Natural killer cell (primary cell): ENCODE data around the gene MAML3. TPM values are rescaled to one million over a fixed set of nuclear protein-coding genes. Genes with fewer than 3 reads are reported as not detected.

Experiments
- ATAC-seq, 3 donors: fragments of 150-1000 bp in 2 of 3; fragments of 200-7000 bp in 1 of 3; cut with Tn5 transposase; 1 replicate in 1 of 3; 2 replicates in 2 of 3; pipeline ENCODE4 v1.10.0; 2021; ENCODE audit warnings: mild to moderate bottlenecking in 2 of 3, moderate library complexity in 2 of 3
- DNase-seq, 2 donors: peaks; one replicate each; pipeline versions ENCODE4 v3.0.0 to v3.0.0-alpha.2; 2013 to 2021; ENCODE audit warnings: mixed read lengths in 1 of 2
- H3K27ac ChIP-seq: one replicate; pipeline ENCODE4 v1.5.1; 2013; ENCODE audit warnings: mild to moderate bottlenecking, low read length
- H3K27me3 ChIP-seq: one replicate; pipeline ENCODE4 v1.6.1; 2013; ENCODE audit warnings: low read length; ENCODE audit not compliant: control insufficient read depth, insufficient read depth
- H3K36me3 ChIP-seq: one replicate; pipeline ENCODE4 v1.6.1; 2013; ENCODE audit warnings: low read length; ENCODE audit not compliant: control insufficient read depth, insufficient read depth
- H3K4me1 ChIP-seq: one replicate; pipeline ENCODE4 v1.6.1; 2013; ENCODE audit warnings: low read length; ENCODE audit not compliant: control insufficient read depth, insufficient read depth
- H3K4me3 ChIP-seq: one replicate; pipeline ENCODE4 v1.5.1; 2013; ENCODE audit warnings: low read length
- H3K9me3 ChIP-seq: one replicate; pipeline ENCODE4 v1.6.1; 2013; ENCODE audit warnings: low read length; ENCODE audit not compliant: control insufficient read depth, insufficient read depth
- H3K27ac Mint-ChIP-seq, 2 donors: one replicate each; pipeline ENCODE4 v1.8.0; 2022; ENCODE audit warnings: mild to moderate bottlenecking in 2 of 2, mixed read lengths in 2 of 2, moderate library complexity in 1 of 2
- H3K27me3 Mint-ChIP-seq, 2 donors: one replicate each; pipeline ENCODE4 v1.8.0; 2022; ENCODE audit warnings: low read depth in 2 of 2, mixed read lengths in 2 of 2
- H3K36me3 Mint-ChIP-seq: one replicate; pipeline ENCODE4 v1.8.0; 2022; ENCODE audit warnings: mixed read lengths
- H3K4me1 Mint-ChIP-seq, 2 donors: one replicate each; pipeline ENCODE4 v1.8.0; 2022; ENCODE audit warnings: mixed read lengths in 2 of 2
- H3K4me3 Mint-ChIP-seq: one replicate; pipeline ENCODE4 v1.8.0; 2022; ENCODE audit warnings: mild to moderate bottlenecking, moderate library complexity, mixed read lengths
- H3K9me3 Mint-ChIP-seq, 2 donors: one replicate each; pipeline ENCODE4 v1.8.0; 2022; ENCODE audit warnings: mixed read lengths in 2 of 2
- WGBS: methylation state at CpG from one replicate; pipeline ENCODE4 v1.1.7; 2013; ENCODE audit warnings: missing lambda C conversion rate; ENCODE audit not compliant: insufficient coverage; 5-methylcytosine and 5-hydroxymethylcytosine counted together
- intact Hi-C: fragments of 100-400 bp; cut with micrococcal nuclease; formaldehyde crosslinking; loops from one replicate; pipeline ENCODE4 v1.14.2; 2022
- total RNA-seq, 4 donors: library from RNA; stranded (reverse); fragments of 120-200 nt in 1 of 4; gene quantifications; one replicate each; pipeline versions ENCODE4 v1.2.3 to v1.2.4, GENCODE V29; 2013 to 2022
- TF ChIP-seq, protein P1 (sequence below): fragments of 200-600 bp; IDR thresholded peaks from one replicate; pipeline ENCODE4 v1.8.0; 2022; ENCODE audit warnings: antibody characterized with exemption

MAML3 gene
- total RNA-seq, 3 donors from 2014 or later (not counting 1 experiment from before 2014, with no cell fraction given) = 1.7 to 5.6 (median 2.8) TPM

GRCh38 chr4:139745111-139745639, 408.8 kb downstream of the MAML3 start:
- H3K27ac ChIP-seq = no peak overlapping the region
- intact Hi-C loops = no loop called here
- peaks cover 0 to 6% of the 10 kb centered on the region in 2 donors for H3K4me1 Mint-ChIP-seq
- no peaks in the 10 kb centered on the region for H3K27me3 ChIP-seq
- no peaks in the 10 kb centered on the region for H3K9me3 Mint-ChIP-seq
- no peak for DNase-seq
- H3K27me3 Mint-ChIP-seq = no peaks in the 10 kb centered on the region
- no peaks in the 10 kb centered on the region for H3K4me1 ChIP-seq
- 90% methylated on average over 6 of the region's 6 CpGs for WGBS
- H3K36me3 ChIP-seq = no peaks in the 10 kb centered on the region
- H3K27ac Mint-ChIP-seq = no peak overlapping the region
- no peak for ATAC-seq
- H3K4me3 ChIP-seq = no peak overlapping the region
- no peaks in the 10 kb centered on the region for H3K9me3 ChIP-seq
- H3K4me3 Mint-ChIP-seq = no peak overlapping the region
- TF ChIP-seq, protein P1, sequence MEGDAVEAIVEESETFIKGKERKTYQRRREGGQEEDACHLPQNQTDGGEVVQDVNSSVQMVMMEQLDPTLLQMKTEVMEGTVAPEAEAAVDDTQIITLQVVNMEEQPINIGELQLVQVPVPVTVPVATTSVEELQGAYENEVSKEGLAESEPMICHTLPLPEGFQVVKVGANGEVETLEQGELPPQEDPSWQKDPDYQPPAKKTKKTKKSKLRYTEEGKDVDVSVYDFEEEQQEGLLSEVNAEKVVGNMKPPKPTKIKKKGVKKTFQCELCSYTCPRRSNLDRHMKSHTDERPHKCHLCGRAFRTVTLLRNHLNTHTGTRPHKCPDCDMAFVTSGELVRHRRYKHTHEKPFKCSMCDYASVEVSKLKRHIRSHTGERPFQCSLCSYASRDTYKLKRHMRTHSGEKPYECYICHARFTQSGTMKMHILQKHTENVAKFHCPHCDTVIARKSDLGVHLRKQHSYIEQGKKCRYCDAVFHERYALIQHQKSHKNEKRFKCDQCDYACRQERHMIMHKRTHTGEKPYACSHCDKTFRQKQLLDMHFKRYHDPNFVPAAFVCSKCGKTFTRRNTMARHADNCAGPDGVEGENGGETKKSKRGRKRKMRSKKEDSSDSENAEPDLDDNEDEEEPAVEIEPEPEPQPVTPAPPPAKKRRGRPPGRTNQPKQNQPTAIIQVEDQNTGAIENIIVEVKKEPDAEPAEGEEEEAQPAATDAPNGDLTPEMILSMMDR = no peak
- no peaks in the 10 kb centered on the region for H3K36me3 Mint-ChIP-seq

DNA sequence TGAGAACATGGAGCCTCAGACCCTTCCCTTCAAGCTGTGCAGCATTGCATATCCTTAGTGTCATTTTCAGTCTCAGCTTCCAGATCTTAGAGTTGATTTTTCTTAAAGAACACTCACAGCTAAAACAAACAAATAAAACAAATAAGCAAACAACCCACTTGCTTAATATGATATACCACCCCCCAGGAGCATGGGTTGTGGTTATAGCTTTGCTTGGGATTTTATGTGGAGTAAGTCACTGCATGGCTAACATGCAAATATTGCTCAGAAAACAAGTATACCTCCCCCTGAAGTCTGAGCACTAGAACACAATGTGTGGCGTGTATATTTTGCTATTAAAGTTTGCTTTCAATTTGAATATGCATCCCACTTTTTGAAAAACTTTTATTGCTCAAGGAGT, 409.8 kb downstream of the MAML3 start:
- no peak overlapping the region for H3K27ac ChIP-seq
- no peaks in the 10 kb centered on the region for H3K27me3 ChIP-seq
- intact Hi-C loops = no loop called here
- no peaks in the 10 kb centered on the region for H3K36me3 ChIP-seq
- TF ChIP-seq, protein P1 = no peak
- H3K4me1 ChIP-seq = no peaks in the 10 kb centered on the region
- Mint-ChIP-seq H3K36me3 (no peaks in the 10 kb centered on the region), H3K27me3 (no peaks in the 10 kb centered on the region), H3K4me1 (peaks cover 0 to 6% of the 10 kb centered on the region in 2 donors), H3K9me3 (no peaks in the 10 kb centered on the region), H3K4me3 (no peak overlapping the region), H3K27ac (no peak overlapping the region)
- H3K4me3 ChIP-seq = no peak overlapping the region
- no peaks in the 10 kb centered on the region for H3K9me3 ChIP-seq
- WGBS = 60% methylated on average over 1 of the region's 1 CpG
- DNase-seq (no peak), ATAC-seq (no peak)

- H3K4me3 ChIP-seq = no peak overlapping the region
- WGBS = 75% methylated on average over 4 of the region's 5 CpGs
- H3K36me3 ChIP-seq = no peaks in the 10 kb centered on the region
- intact Hi-C loops = no loop called here
- H3K9me3 Mint-ChIP-seq = no peaks in the 10 kb centered on the region
- peaks cover 0 to under 1% of the 10 kb centered on the region in 2 donors for H3K4me1 Mint-ChIP-seq
- no peak overlapping the region for H3K27ac ChIP-seq
- ATAC-seq (no peak), DNase-seq (no peak)
- H3K27ac Mint-ChIP-seq = no peak overlapping the region
- no peaks in the 10 kb centered on the region for H3K27me3 Mint-ChIP-seq
- TF ChIP-seq, protein P1 = no peak
- H3K9me3 ChIP-seq = no peaks in the 10 kb centered on the region
- H3K36me3 Mint-ChIP-seq = no peaks in the 10 kb centered on the region
- no peaks in the 10 kb centered on the region for H3K4me1 ChIP-seq
- no peak overlapping the region for H3K4me3 Mint-ChIP-seq
- H3K27me3 ChIP-seq = no peaks in the 10 kb centered on the region
Measured at GRCh38 chr4:139743027-139743426, 411.0 kb downstream of the MAML3 start.

DNA sequence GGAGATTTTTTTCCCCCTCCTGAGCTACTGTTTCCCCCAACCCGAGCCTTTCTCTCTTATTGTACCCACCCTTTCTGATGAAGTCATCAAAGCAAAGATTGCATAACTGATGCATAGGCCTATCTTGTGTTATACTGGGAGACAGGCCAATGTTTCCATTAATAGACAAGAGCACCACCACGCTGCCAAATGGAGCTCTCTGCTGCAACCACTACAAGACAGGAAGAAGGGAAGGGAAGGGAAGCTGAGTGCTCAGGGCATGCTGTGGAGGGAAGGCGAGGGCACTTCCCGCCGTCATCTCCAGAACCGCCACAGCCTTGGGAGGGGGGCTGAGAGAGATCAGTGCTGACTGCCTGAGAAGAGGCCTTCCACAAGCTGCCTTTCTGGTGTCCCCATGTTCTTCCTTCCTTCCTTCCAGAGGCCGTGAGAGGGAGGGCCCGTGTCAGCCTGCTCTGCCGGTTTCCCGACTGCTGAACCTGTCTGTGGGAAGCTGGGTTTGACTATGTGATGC, 413.4 kb downstream of the MAML3 start:
- H3K4me3 ChIP-seq = no peak overlapping the region
- intact Hi-C loops = no loop called here
- no peaks in the 10 kb centered on the region for H3K36me3 Mint-ChIP-seq
- no peak for ATAC-seq
- H3K27ac ChIP-seq = no peak overlapping the region
- no peak for DNase-seq
- no peaks in the 10 kb centered on the region for H3K4me1 Mint-ChIP-seq
- TF ChIP-seq, protein P1 = no peak
- H3K4me3 Mint-ChIP-seq = no peak overlapping the region
- H3K27me3 Mint-ChIP-seq = peaks cover 0 to 11% of the 10 kb centered on the region in 2 donors
- H3K4me1 ChIP-seq = peaks cover under 1% of the 10 kb centered on the region
- H3K9me3 Mint-ChIP-seq = no peaks in the 10 kb centered on the region
- H3K27ac Mint-ChIP-seq = no peak overlapping the region
- no peaks in the 10 kb centered on the region for H3K36me3 ChIP-seq
- 51% methylated on average over 8 of the region's 10 CpGs for WGBS
- no peaks in the 10 kb centered on the region for H3K27me3 ChIP-seq
- H3K9me3 ChIP-seq = no peaks in the 10 kb centered on the region
